Stimulated activated naive CD8-positive, alpha-beta T cell treated with anti-CD3 and anti-CD28 coated beads, Interleukin-15, amount 100 ng/mL, for 72 hours (primary cell): Measurements from ENCODE around the gene MST1.
"Not testable (repeated sequence)": the region's sequence is repeated elsewhere in the genome, so short reads cannot be mapped to it uniquely, and the experiment has no call there.

Experiments used
- ATAC-seq: fragments of 150-1000 bp; cut with Tn5 transposase; 2 replicates; pipeline ENCODE4 v1.10.0; 2021; ENCODE audit warnings: mild to moderate bottlenecking, moderate library complexity
- DNase-seq, 2 donors: peaks; one replicate each; pipeline ENCODE4 v3.0.0; 2021 to 2022
- H3K27ac Mint-ChIP-seq, 2 donors: one replicate each; pipeline ENCODE4 v1.8.0; 2022; ENCODE audit warnings: mild to moderate bottlenecking in 2 of 2, mixed read lengths in 2 of 2, moderate library complexity in 2 of 2
- H3K27me3 Mint-ChIP-seq: one replicate; pipeline ENCODE4 v1.8.0; 2022; ENCODE audit warnings: mixed read lengths
- H3K4me1 Mint-ChIP-seq: one replicate; pipeline ENCODE4 v1.8.0; 2022; ENCODE audit warnings: mild to moderate bottlenecking, mixed read lengths
- H3K4me3 Mint-ChIP-seq, 2 donors: one replicate each; pipeline ENCODE4 v1.8.0; 2022; ENCODE audit warnings: mild to moderate bottlenecking in 2 of 2, mixed read lengths in 2 of 2, moderate library complexity in 1 of 2
- H3K9me3 Mint-ChIP-seq, 2 donors: one replicate each; pipeline ENCODE4 v1.8.0; 2022; ENCODE audit warnings: mixed read lengths in 2 of 2

Gene MST1

GRCh38 chr3:49695350-49696015 lies 6.2 kb upstream of the MST1 start:
- H3K9me3 Mint-ChIP-seq, H3K4me3 Mint-ChIP-seq, ATAC-seq, H3K27me3 Mint-ChIP-seq, H3K27ac Mint-ChIP-seq, DNase-seq: not testable (repeated sequence)
- H3K4me1 Mint-ChIP-seq: peaks cover 19% of the 10 kb centered on the region

GRCh38 chr3:49694409-49695070 lies 5.3 kb upstream of the MST1 start:
- H3K9me3 Mint-ChIP-seq, DNase-seq, H3K4me3 Mint-ChIP-seq, H3K27me3 Mint-ChIP-seq, ATAC-seq: not testable (repeated sequence)
- H3K4me1 Mint-ChIP-seq: peaks cover 28% of the 10 kb centered on the region
- peak overlapping the region in 1 of 2 donors; percentile 1 for H3K27ac Mint-ChIP-seq

- DNase-seq, H3K9me3 Mint-ChIP-seq, H3K27me3 Mint-ChIP-seq, ATAC-seq: not testable (repeated sequence)
- peaks cover 52% of the 10 kb centered on the region for H3K4me1 Mint-ChIP-seq
- H3K4me3 Mint-ChIP-seq: peak overlapping the region in 1 of 2 donors; percentile 21
- peak overlapping the region in 1 of 2 donors; percentile 54 for H3K27ac Mint-ChIP-seq
Measured at GRCh38 chr3:49691481-49691880, 2.2 kb upstream of the MST1 start.

GRCh38 chr3:49690856-49691255 lies 1.6 kb upstream of the MST1 start:
- not testable (repeated sequence) for H3K27me3 Mint-ChIP-seq, H3K9me3 Mint-ChIP-seq, H3K27ac Mint-ChIP-seq, DNase-seq, ATAC-seq
- peaks cover 56% of the 10 kb centered on the region for H3K4me1 Mint-ChIP-seq
- H3K4me3 Mint-ChIP-seq: peak overlapping the region; percentile 39 to 88

- ATAC-seq, H3K9me3 Mint-ChIP-seq, DNase-seq, H3K27me3 Mint-ChIP-seq: not testable (repeated sequence)
- peak overlapping the region; percentile 95 to 98 for H3K27ac Mint-ChIP-seq
- H3K4me3 Mint-ChIP-seq: peak overlapping the region; percentile 88 to 97
- H3K4me1 Mint-ChIP-seq: peaks cover 62% of the 10 kb centered on the region
Measured at GRCh38 chr3:49689908-49690624, 792 bp upstream of the MST1 start.

GRCh38 chr3:49688338-49689045 lies 782 bp downstream of the MST1 start:
- not testable (repeated sequence) for H3K9me3 Mint-ChIP-seq
- H3K4me1 Mint-ChIP-seq: peaks cover 55% of the 10 kb centered on the region

GRCh38 chr3:49687424-49687795 lies 1.9 kb downstream of the MST1 start:
- H3K9me3 Mint-ChIP-seq, ATAC-seq, H3K27me3 Mint-ChIP-seq, H3K27ac Mint-ChIP-seq, DNase-seq: not testable (repeated sequence)
- H3K4me1 Mint-ChIP-seq: peaks cover 55% of the 10 kb centered on the region
- H3K4me3 Mint-ChIP-seq: peak overlapping the region in 1 of 2 donors; percentile 80

More at GRCh38 chr3:49688338-49689045, 782 bp downstream of the MST1 start:
- not testable (repeated sequence) for DNase-seq, H3K27me3 Mint-ChIP-seq
- peak; percentile 3 for ATAC-seq
- Mint-ChIP-seq H3K27ac (peak overlapping the region; percentile 95 to 98), H3K4me3 (peak overlapping the region; percentile 88 to 97)

- not testable (repeated sequence) for H3K9me3 Mint-ChIP-seq, H3K27me3 Mint-ChIP-seq, H3K27ac Mint-ChIP-seq
- DNase-seq (peak; percentile 51 to 64), ATAC-seq (peak; percentile 54)
- peaks cover 55% of the 10 kb centered on the region for H3K4me1 Mint-ChIP-seq
- peak overlapping the region; percentile 60 to 80 for H3K4me3 Mint-ChIP-seq
Measured at GRCh38 chr3:49686769-49687423, 2.4 kb downstream of the MST1 start.

GRCh38 chr3:49686346-49686745 lies 2.9 kb downstream of the MST1 start:
- H3K27ac Mint-ChIP-seq: not testable (repeated sequence)
- peak overlapping the region; percentile 70 to 80 for H3K4me3 Mint-ChIP-seq

GRCh38 chr3:49685846-49686245 lies 3.4 kb downstream of the MST1 start:
- H3K27me3 Mint-ChIP-seq, H3K27ac Mint-ChIP-seq, H3K9me3 Mint-ChIP-seq, DNase-seq: not testable (repeated sequence)
- Mint-ChIP-seq H3K4me3 (peak overlapping the region in 1 of 2 donors; percentile 42), H3K4me1 (peaks cover 49% of the 10 kb centered on the region)
- peak; percentile 2 for ATAC-seq

More at GRCh38 chr3:49686346-49686745, 2.9 kb downstream of the MST1 start:
- DNase-seq: peak; percentile 30 to 33
- not testable (repeated sequence) for H3K9me3 Mint-ChIP-seq, H3K27me3 Mint-ChIP-seq
- peaks cover 52% of the 10 kb centered on the region for H3K4me1 Mint-ChIP-seq
- peak; percentile 29 for ATAC-seq

GRCh38 chr3:49685103-49685502 lies 4.2 kb downstream of the MST1 start:
- not testable (repeated sequence) for H3K9me3 Mint-ChIP-seq, H3K27ac Mint-ChIP-seq, DNase-seq, H3K27me3 Mint-ChIP-seq, ATAC-seq
- Mint-ChIP-seq H3K4me1 (peaks cover 49% of the 10 kb centered on the region), H3K4me3 (peak overlapping the region in 1 of 2 donors; percentile 41)

- H3K4me1 Mint-ChIP-seq: peaks cover 48% of the 10 kb centered on the region
- H3K4me3 Mint-ChIP-seq, H3K27me3 Mint-ChIP-seq, DNase-seq, ATAC-seq, H3K27ac Mint-ChIP-seq, H3K9me3 Mint-ChIP-seq: not testable (repeated sequence)
Measured at GRCh38 chr3:49684453-49684852, 4.8 kb downstream of the MST1 start.

GRCh38 chr3:49683162-49683561 lies 6.1 kb downstream of the MST1 start:
- Mint-ChIP-seq H3K27me3 (no peaks in the 10 kb centered on the region), H3K9me3 (no peaks in the 10 kb centered on the region), H3K27ac (no peak overlapping the region), H3K4me1 (peaks cover 36% of the 10 kb centered on the region), H3K4me3 (no peak overlapping the region)
- ATAC-seq: no peak
- DNase-seq: no peak

- no peak overlapping the region for H3K27ac Mint-ChIP-seq
- H3K27me3 Mint-ChIP-seq: no peaks in the 10 kb centered on the region
- no peak for ATAC-seq
- no peaks in the 10 kb centered on the region for H3K9me3 Mint-ChIP-seq
- DNase-seq: no peak
- H3K4me1 Mint-ChIP-seq: peaks cover 37% of the 10 kb centered on the region
- no peak overlapping the region for H3K4me3 Mint-ChIP-seq
Measured at GRCh38 chr3:49681543-49681942, 7.7 kb downstream of the MST1 start.

GRCh38 chr3:49681232-49681522 lies 8.1 kb downstream of the MST1 start:
- H3K9me3 Mint-ChIP-seq: no peaks in the 10 kb centered on the region
- H3K27ac Mint-ChIP-seq: no peak overlapping the region
- H3K27me3 Mint-ChIP-seq: no peaks in the 10 kb centered on the region
- no peak overlapping the region for H3K4me3 Mint-ChIP-seq
- peaks cover 36% of the 10 kb centered on the region for H3K4me1 Mint-ChIP-seq
- ATAC-seq (no peak), DNase-seq (no peak)
